HEK293 (cell line): ENCODE measurements around the gene ROBO1.

Experiments
- BCL11A ChIP-seq: fragments of 450-650 bp; formaldehyde crosslinking; IDR thresholded peaks from 2 replicates; pipeline ENCODE4 v1.5.1; 2016; ENCODE audit warnings: low read depth, missing biosample characterization, missing genetic modification characterization
- ZNF510 ChIP-seq: fragments of 450-650 bp; formaldehyde crosslinking; IDR thresholded peaks from 2 replicates; pipeline ENCODE4 v1.5.1; 2018; ENCODE audit warnings: mild to moderate bottlenecking, missing genetic modification characterization, missing biosample characterization; ENCODE audit not compliant: insufficient replicate concordance
- ZNF747 ChIP-seq: fragments of 450-650 bp; formaldehyde crosslinking; IDR thresholded peaks from 2 replicates; pipeline ENCODE4 v1.5.1; 2016; ENCODE audit warnings: missing biosample characterization, missing genetic modification characterization
- ZSCAN16 ChIP-seq: fragments of 450-650 bp; formaldehyde crosslinking; IDR thresholded peaks from 2 replicates; pipeline ENCODE4 v1.5.1; 2016; ENCODE audit warnings: missing biosample characterization, missing genetic modification characterization
- TF ChIP-seq, protein P1 (sequence below): fragments of 450-650 bp; formaldehyde crosslinking; IDR thresholded peaks from 2 replicates; pipeline ENCODE4 v1.5.1; 2016; ENCODE audit warnings: missing biosample characterization, missing genetic modification characterization
- TF ChIP-seq, protein P2 (sequence below): fragments of 450-650 bp; formaldehyde crosslinking; optimal IDR thresholded peaks from 2 replicates; pipeline ENCODE3; 2016; ENCODE audit warnings: missing biosample characterization, mild to moderate bottlenecking, missing genetic modification characterization

DNA sequence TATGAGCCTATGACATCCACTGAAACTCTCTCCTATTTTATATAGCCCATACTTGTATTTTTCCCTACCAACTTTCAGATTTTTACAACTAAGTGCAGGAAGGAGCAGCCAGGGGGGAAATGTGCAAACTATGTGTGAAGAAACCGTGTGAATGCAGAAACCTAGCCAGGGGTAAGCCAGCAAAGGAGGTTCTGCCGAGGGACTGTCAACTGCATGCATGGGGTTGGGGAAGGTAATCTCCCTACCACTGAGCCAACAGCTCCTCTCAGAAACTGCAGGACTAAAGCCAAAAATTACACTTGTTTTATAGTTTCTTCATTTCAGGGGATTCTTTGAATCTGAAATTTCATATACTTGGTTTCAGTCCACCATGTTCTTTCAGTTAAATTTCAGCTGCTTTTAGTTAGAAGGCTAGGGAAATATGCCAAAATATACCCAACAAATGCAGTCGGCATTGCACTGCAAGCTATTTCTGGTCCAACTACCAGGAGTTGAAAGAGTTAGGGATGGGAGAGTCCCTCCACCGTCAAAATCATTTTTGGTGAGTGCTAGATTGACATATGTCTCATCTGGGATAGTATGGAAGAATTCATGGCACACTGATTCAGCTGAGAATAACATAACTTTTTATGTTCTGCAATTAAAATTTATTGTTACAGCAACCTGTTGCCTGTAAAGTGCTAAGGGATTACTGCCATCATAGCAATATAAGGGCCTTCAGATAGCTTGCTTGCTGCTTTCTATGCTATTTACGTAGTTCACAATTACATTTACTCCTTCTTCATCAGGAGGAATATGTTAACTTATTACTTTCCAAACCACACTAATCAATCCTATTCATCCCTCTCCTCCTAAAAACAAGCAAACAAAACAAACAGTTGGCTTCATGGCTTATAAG is 904.2 kb downstream of the ROBO1 start:
- TF ChIP-seq ZNF510, result no peak
- no peak for TF ChIP-seq ZSCAN16 (tag by site-specific recombination)
- TF ChIP-seq, protein P1, sequence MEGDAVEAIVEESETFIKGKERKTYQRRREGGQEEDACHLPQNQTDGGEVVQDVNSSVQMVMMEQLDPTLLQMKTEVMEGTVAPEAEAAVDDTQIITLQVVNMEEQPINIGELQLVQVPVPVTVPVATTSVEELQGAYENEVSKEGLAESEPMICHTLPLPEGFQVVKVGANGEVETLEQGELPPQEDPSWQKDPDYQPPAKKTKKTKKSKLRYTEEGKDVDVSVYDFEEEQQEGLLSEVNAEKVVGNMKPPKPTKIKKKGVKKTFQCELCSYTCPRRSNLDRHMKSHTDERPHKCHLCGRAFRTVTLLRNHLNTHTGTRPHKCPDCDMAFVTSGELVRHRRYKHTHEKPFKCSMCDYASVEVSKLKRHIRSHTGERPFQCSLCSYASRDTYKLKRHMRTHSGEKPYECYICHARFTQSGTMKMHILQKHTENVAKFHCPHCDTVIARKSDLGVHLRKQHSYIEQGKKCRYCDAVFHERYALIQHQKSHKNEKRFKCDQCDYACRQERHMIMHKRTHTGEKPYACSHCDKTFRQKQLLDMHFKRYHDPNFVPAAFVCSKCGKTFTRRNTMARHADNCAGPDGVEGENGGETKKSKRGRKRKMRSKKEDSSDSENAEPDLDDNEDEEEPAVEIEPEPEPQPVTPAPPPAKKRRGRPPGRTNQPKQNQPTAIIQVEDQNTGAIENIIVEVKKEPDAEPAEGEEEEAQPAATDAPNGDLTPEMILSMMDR (tag by site-specific recombination), result no peak
- TF ChIP-seq ZNF747 (tag by site-specific recombination), result no peak
- no peak for TF ChIP-seq BCL11A (tag by site-specific recombination)
- TF ChIP-seq, protein P2, sequence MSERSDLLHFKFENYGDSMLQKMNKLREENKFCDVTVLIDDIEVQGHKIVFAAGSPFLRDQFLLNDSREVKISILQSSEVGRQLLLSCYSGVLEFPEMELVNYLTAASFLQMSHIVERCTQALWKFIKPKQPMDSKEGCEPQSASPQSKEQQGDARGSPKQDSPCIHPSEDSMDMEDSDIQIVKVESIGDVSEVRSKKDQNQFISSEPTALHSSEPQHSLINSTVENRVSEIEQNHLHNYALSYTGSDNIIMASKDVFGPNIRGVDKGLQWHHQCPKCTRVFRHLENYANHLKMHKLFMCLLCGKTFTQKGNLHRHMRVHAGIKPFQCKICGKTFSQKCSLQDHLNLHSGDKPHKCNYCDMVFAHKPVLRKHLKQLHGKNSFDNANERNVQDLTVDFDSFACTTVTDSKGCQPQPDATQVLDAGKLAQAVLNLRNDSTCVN (tag by site-specific recombination), result no peak
